Endothelial cell of umbilical vein (primary cell): ENCODE results near the gene SCYL1.

Experiments used
- CTCF ChIP-seq, 2 donors: IDR thresholded peaks; 1 replicate in 1 of 2; 2 replicates in 1 of 2; pipeline ENCODE4 v1.5.1; 2011; ENCODE audit warnings: low read length in 2 of 2, mild to moderate bottlenecking in 2 of 2, moderate library complexity in 2 of 2, control low read depth in 1 of 2, inconsistent platforms in 1 of 2, low read depth in 1 of 2; ENCODE audit not compliant: insufficient read depth in 1 of 2; ENCODE audit errors: extremely low read depth in 1 of 2
- JUN ChIP-seq: IDR thresholded peaks from 2 replicates; pipeline ENCODE4 v1.6.1; 2011; ENCODE audit warnings: borderline replicate concordance, low read depth; ENCODE audit not compliant: insufficient read length, insufficient read depth
- MYC ChIP-seq: IDR thresholded peaks from one replicate; pipeline ENCODE4 v1.6.1; 2011; ENCODE audit warnings: mild to moderate bottlenecking, low read depth, low read length
- POLR2A ChIP-seq: IDR thresholded peaks from 2 replicates; pipeline ENCODE4 v1.6.1; 2012; ENCODE audit warnings: low read depth, mild to moderate bottlenecking, control low read depth, low read length
- POLR2AphosphoS5 ChIP-seq: IDR thresholded peaks from 2 replicates; pipeline ENCODE4 v1.6.1; 2012; ENCODE audit warnings: low read depth, mild to moderate bottlenecking, control low read depth, low read length, moderate library complexity; ENCODE audit not compliant: insufficient read depth

GRCh38 chr11:65559535-65559934 is 34.7 kb downstream of the SCYL1 start:
- TF ChIP-seq CTCF (IDR thresholded peaks at IDR 0.05; ENCODE audit: extremely low read depth in 1 of 2, insufficient read depth in 1 of 2, low read depth in 1 of 2, low read length in 2 of 2) (no peak), POLR2A (no peak), POLR2AphosphoS5 (no peak), JUN (no peak), MYC (no peak)
